Fibroblast of the aortic adventitia (primary cell): ENCODE results near the gene POLR2C. TPM values are rescaled to one million over a fixed set of nuclear protein-coding genes. Genes with fewer than 3 reads are reported as not detected.

Source experiments
- DNase-seq: peaks from one replicate; pipeline ENCODE4 v3.0.0-alpha.2; 2010; ENCODE audit warnings: low read depth
- H3K4me3 ChIP-seq: 2 replicates; pipeline ENCODE4 v1.5.1; 2011; ENCODE audit warnings: low read depth, mild to moderate bottlenecking, control low read depth, low read length, moderate library complexity
- total RNA-seq: library from RNA; depleted of rRNA; stranded (reverse); fragments of >200 nt; gene quantifications from 2 replicates; pipeline ENCODE4 v1.2.3, GENCODE V29; 2012; ENCODE audit warnings: low replicate concordance
- TF ChIP-seq, protein P1 (sequence below): IDR thresholded peaks from 2 replicates; pipeline ENCODE4 v1.5.1; 2011; ENCODE audit warnings: mild to moderate bottlenecking, low read length, control low read depth, inconsistent platforms; ENCODE audit not compliant: insufficient read depth

POLR2C gene
- total RNA-seq, 1 donor = 76.6 TPM

DNA sequence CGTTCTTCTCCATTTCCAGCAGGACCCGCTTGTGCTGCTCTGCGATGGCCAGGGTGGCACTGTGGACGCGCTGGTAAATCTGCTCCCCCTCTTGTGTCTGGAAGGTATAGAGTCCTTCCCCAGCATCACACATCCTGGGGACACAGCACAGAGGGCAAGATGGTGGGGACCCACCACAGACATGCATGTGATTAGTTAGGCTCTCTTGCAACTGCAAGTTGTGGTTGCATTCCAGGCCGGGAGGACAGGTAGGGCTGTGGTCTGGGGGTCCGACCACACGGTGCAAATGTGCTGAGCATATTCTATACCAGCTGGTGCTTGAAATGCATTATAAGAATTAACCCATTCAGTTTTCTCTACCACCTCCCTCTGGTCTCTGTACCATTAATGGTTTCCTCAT is 11.4 kb downstream of the POLR2C start:
- no peak overlapping the region for H3K4me3 ChIP-seq
- TF ChIP-seq, protein P1, sequence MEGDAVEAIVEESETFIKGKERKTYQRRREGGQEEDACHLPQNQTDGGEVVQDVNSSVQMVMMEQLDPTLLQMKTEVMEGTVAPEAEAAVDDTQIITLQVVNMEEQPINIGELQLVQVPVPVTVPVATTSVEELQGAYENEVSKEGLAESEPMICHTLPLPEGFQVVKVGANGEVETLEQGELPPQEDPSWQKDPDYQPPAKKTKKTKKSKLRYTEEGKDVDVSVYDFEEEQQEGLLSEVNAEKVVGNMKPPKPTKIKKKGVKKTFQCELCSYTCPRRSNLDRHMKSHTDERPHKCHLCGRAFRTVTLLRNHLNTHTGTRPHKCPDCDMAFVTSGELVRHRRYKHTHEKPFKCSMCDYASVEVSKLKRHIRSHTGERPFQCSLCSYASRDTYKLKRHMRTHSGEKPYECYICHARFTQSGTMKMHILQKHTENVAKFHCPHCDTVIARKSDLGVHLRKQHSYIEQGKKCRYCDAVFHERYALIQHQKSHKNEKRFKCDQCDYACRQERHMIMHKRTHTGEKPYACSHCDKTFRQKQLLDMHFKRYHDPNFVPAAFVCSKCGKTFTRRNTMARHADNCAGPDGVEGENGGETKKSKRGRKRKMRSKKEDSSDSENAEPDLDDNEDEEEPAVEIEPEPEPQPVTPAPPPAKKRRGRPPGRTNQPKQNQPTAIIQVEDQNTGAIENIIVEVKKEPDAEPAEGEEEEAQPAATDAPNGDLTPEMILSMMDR = no peak
- no peak for DNase-seq

DNA sequence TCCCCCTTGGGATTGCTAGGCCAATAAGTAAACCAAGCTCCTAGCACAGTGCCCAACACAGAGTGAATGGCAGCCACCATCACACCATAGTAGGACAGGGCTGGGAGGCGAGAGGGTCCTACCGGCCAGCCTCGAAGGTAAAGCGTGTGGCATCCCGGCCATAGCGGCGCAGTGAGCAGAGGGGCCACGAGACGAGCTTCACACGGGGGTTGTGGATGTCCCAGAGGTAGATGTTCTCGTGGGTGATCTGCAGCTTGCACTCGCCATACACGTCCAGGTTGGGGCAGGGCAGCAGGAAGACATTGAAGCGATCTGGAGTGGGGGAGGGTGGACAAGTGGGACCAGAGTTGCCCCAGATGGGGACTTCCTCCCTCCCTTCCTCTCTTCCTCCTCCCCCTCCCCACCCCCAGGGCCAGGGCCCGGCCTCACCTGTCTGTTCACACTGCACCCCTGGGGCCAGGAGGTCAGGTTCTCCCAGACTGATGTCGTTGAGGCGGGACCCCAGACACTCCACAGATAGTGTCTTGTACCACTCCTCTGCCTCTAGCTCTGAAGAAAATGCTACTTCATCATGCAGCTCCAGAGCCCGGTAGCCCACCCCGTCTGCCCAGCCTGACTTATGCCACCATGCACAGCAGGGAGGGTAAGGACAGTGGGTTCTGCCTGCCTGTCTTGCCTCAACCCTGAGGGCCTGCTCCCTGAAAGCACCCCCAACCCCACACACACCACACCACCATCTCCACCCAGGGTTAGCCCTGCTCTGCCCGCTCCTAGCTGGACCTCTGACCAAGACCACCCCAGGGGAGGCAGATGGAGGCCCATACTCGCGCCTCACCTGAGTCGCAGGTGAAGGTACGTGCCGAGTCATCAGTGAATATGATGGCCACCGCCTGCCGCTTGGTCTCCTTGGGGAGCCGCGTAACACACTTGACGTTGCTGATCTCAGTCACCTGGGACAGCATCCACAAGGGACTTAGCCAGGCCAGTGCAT is 12.5 kb downstream of the POLR2C start:
- no peak overlapping the region for H3K4me3 ChIP-seq
- TF ChIP-seq, protein P1 = no peak
- no peak for DNase-seq

DNA sequence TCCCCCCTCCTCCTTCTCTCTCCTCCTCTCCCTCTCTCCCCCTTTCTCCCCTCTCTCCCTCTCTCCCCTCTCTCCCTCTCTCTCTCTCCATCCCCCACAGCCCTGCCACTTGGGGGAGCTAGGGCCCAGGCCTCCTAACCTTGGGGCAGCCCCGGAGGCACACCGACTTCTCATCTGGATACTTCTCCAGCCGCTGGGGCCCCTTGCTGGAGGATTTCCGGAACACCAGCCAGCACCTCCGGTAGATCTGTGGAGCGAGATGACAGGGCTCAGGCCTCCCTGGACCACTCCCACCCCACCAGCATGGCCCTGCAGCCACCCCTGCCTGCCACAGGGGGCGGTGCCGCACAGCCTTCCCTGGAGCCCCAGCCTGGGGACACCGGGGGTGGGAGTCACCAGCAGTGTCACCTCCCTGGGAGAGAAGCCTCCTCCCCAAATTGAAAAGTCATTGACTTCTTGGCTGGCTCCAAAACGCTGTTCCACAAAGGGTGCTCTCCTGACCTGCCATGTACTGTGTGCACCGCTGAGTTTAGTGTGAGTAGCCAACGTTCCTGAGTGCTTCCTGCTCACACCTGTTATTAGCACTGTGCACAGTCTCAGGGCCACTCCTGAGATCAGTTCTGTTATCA is 13.3 kb downstream of the POLR2C start:
- DNase-seq = no peak
- TF ChIP-seq, protein P1 = peak; percentile 66
- H3K4me3 ChIP-seq = no peak overlapping the region

DNA sequence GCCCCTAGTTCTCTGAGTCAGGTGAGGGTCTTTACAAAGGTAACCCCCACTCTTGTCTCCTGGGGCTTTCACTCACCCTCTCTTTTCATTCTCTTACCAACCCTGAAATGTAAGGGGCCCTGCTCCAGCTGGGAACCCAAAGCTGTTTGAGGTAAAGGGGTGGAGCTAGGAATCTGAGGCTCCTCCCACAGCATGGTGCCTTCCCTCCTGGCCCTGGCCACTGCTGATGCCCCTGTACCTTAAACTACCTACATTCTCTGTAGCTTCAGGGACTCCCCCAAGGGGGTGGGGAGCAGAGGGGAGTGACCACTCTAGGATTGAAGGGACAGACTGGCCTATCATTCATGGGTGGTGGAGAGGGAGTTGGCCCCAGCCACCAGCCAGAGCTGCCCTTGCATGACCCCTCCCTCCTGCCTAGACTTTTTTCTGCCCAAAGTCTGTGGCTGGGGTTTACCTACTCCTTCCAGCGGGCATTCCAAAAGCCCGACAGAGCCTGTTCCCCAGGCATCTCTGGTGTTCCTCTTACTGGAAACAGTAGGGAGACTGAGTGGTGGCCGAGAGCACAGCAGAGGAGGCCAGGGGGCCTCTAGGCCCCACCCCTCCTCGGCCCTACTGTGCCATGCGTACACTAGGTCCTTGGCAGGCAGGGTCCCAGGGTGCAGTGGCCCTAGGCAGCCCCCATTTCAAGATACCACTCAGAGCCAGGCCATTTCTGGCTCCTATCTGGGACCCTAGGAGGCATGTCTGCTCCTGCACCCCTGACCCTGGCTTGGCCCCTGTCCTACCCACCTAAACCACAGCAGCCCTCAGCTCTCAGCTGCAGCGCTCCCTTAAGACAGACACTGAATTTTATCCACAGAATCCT is 14.3 kb downstream of the POLR2C start:
- TF ChIP-seq, protein P1 = no peak
- DNase-seq = no peak

DNA sequence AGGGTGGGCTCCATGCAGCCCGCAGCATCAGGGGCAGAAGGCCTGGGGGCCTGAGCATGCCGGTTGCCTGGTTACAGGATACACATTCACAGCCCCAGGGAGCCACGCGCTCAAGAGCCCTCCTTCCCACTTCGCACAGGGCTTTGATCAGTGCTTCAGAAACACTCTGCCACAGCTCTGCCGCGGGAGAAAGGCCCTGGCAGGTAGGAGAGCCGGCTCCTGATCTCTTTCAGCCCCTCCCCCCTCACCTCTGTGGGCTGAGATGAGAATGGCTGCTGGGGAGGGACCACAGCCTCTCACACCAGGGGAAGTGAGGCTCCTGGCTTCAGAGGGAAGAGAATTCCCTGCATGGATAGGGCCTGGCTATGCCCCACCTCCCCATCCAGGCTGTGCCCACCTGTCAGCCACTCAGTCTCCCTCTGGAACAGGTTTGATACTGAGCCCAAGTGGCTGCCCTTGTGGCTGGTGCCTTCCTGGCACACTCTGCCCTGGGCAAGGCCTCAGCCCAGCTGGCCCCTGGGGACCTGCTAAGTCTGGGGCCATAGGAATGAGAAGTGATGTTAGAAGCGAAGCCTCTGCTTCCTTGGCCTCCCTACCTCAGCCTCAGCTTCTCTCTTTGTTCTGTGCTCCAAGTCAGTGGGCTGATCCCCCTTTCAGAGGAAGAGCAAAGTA is 15.2 kb downstream of the POLR2C start:
- TF ChIP-seq, protein P1 = no peak
- H3K4me3 ChIP-seq = peak overlapping the region; percentile 13
- no peak for DNase-seq

More for the DNA sequence above, 14.3 kb downstream of the POLR2C start:
- H3K4me3 ChIP-seq = no peak overlapping the region
